ENCODE results near the gene PTPN20.
"Not testable (repeated sequence)": the region's sequence is repeated elsewhere in the genome, so short reads cannot be mapped to it uniquely, and the experiment has no call there.

- TF ChIP-seq CTCF, POLR2A (IDR thresholded peaks at IDR 0.05): not testable (repeated sequence)
Observed at GRCh38 chr10:46907185-46908117, 3.8 kb upstream of the PTPN20 start.
